Hepatocyte (in vitro differentiated cells): ENCODE data around the gene EEF1AKMT2. TPM values are rescaled to one million over a fixed set of nuclear protein-coding genes. Genes with fewer than 3 reads are reported as not detected.

ENCODE experiments used
- DNase-seq: peaks from one replicate; pipeline ENCODE4 v3.0.0-alpha.2; 2016; ENCODE audit warnings: low spot score
- H2AFZ ChIP-seq: fragments of 200-600 bp; sonication (generic); 2 replicates; pipeline ENCODE4 v1.6.0; 2016; ENCODE audit warnings: antibody characterized with exemption, mild to moderate bottlenecking
- H3K27ac ChIP-seq: fragments of 200-600 bp; sonication (generic); 2 replicates; pipeline ENCODE4 v1.5.1; 2016; ENCODE audit warnings: mild to moderate bottlenecking
- H3K27me3 ChIP-seq: fragments of 200-600 bp; sonication (generic); 2 replicates; pipeline ENCODE4 v1.6.1; 2016
- H3K36me3 ChIP-seq: fragments of 200-600 bp; sonication (generic); replicated peaks from 2 replicates; pipeline ENCODE4 v1.5.1; 2016; ENCODE audit warnings: low read depth; ENCODE audit not compliant: insufficient read depth
- H3K4me1 ChIP-seq: fragments of 200-600 bp; sonication (generic); 2 replicates; pipeline ENCODE4 v1.5.1; 2016; ENCODE audit warnings: mild to moderate bottlenecking, moderate library complexity; ENCODE audit not compliant: insufficient read depth
- H3K4me2 ChIP-seq: fragments of 200-600 bp; sonication (generic); 2 replicates; pipeline ENCODE4 v1.6.0; 2016
- H3K4me3 ChIP-seq: fragments of 200-600 bp; sonication (generic); 2 replicates; pipeline ENCODE4 v1.5.1; 2016; ENCODE audit warnings: mild to moderate bottlenecking
- H3K79me2 ChIP-seq: fragments of 200-600 bp; sonication (generic); 2 replicates; pipeline ENCODE4 v1.6.0; 2017; ENCODE audit warnings: mild to moderate bottlenecking
- H3K9me2 ChIP-seq: fragments of 200-600 bp; sonication (generic); replicated peaks from 2 replicates; pipeline ENCODE4 v1.6.0; 2017; ENCODE audit warnings: mild to moderate bottlenecking; ENCODE audit not compliant: insufficient read depth
- H3K9me3 ChIP-seq: fragments of 200-600 bp; sonication (generic); 2 replicates; pipeline ENCODE4 v1.5.1; 2016; ENCODE audit warnings: low read depth, mild to moderate bottlenecking
- H4K20me1 ChIP-seq: fragments of 200-600 bp; sonication (generic); 2 replicates; pipeline ENCODE4 v1.6.0; 2016; ENCODE audit warnings: mild to moderate bottlenecking; ENCODE audit not compliant: insufficient read depth, poor library complexity, severe bottlenecking
- CTCF ChIP-seq: fragments of 200-600 bp; sonication (generic); IDR thresholded peaks from 2 replicates; pipeline ENCODE4 v1.5.1; 2016; ENCODE audit warnings: antibody characterized with exemption, mild to moderate bottlenecking; ENCODE audit not compliant: poor library complexity
- EZH2 ChIP-seq: fragments of 200-600 bp; sonication (generic); IDR thresholded peaks from 2 replicates; pipeline ENCODE4 v1.6.1; 2016; ENCODE audit warnings: antibody characterized with exemption, mild to moderate bottlenecking, borderline replicate concordance
- EZH2phosphoT487 ChIP-seq: fragments of 200-600 bp; sonication (generic); IDR thresholded peaks from one replicate; pipeline ENCODE4 v1.6.1; 2018; ENCODE audit warnings: antibody characterized with exemption, mild to moderate bottlenecking, low read depth, moderate library complexity; ENCODE audit not compliant: unreplicated experiment, severe bottlenecking
- WGBS: methylation state at CpG from one replicate; pipeline ENCODE4 v1.1.6; 2016; ENCODE audit warnings: low lambda C conversion rate; ENCODE audit errors: missing lambda C conversion rate; 5-methylcytosine and 5-hydroxymethylcytosine counted together
- polyA plus RNA-seq: library from polyadenylated mRNA; unstranded; fragments of >200 nt; fragmentation: Nextera tagmentation; extraction: Ambion mirVana; gene quantifications from 2 replicates; pipeline ENCODE4 v1.2.1, GENCODE V29; 2016
- total RNA-seq: library from RNA; depleted of rRNA; stranded (reverse); fragments of >200 nt; gene quantifications from 2 replicates; pipeline ENCODE4 v1.2.3, GENCODE V29; 2014

The EEF1AKMT2 gene
- total and polyA plus RNA-seq, 2 experiments from 2014 or later: 9.8 to 10.5 TPM

- DNase-seq: peak; percentile 15
- Histone ChIP-seq H4K20me1 (peaks cover 7% of the 10 kb centered on the region), H3K4me3 (no peak overlapping the region), H3K27me3 (no peaks in the 10 kb centered on the region), H3K27ac (peak overlapping the region; percentile 65), H3K4me1 (peaks cover 60% of the 10 kb centered on the region), H3K36me3 (no peaks in the 10 kb centered on the region), H3K9me2 (no peaks in the 10 kb centered on the region), H3K9me3 (no peaks in the 10 kb centered on the region), H2AFZ (no peak overlapping the region), H3K79me2 (peaks cover 51% of the 10 kb centered on the region), H3K4me2 (peak overlapping the region; percentile 94)
- 74% methylated on average over 9 of the region's 9 CpGs for whole genome bisulfite sequencing
- no peak for TF ChIP-seq CTCF
- TF ChIP-seq EZH2phosphoT487: no peak
- no peak for TF ChIP-seq EZH2
Measured at GRCh38 chr10:124741922-124742412, 49.7 kb downstream of the EEF1AKMT2 start.

- DNase-seq: peak; percentile 89
- Histone ChIP-seq H2AFZ (no peak overlapping the region), H3K9me3 (no peaks in the 10 kb centered on the region), H3K4me3 (no peak overlapping the region), H3K27ac (peak overlapping the region; percentile 85), H3K36me3 (no peaks in the 10 kb centered on the region), H3K4me1 (peaks cover 65% of the 10 kb centered on the region), H4K20me1 (peaks cover 11% of the 10 kb centered on the region), H3K27me3 (no peaks in the 10 kb centered on the region), H3K79me2 (peaks cover 56% of the 10 kb centered on the region), H3K4me2 (peak overlapping the region; percentile 94), H3K9me2 (no peaks in the 10 kb centered on the region)
- TF ChIP-seq EZH2phosphoT487 (no peak), CTCF (peak; percentile 77)
- 28% methylated on average over 13 of the region's 13 CpGs for WGBS
Measured at GRCh38 chr10:124741281-124741921, 50.3 kb downstream of the EEF1AKMT2 start.

- peak overlapping the region; percentile 94 for H3K4me2 ChIP-seq
- no peaks in the 10 kb centered on the region for H3K27me3 ChIP-seq
- peaks cover 72% of the 10 kb centered on the region for H3K4me1 ChIP-seq
- no peak overlapping the region for H2AFZ ChIP-seq
- peak overlapping the region; percentile 85 for H3K27ac ChIP-seq
- no peaks in the 10 kb centered on the region for H3K36me3 ChIP-seq
- H3K9me3 ChIP-seq: no peaks in the 10 kb centered on the region
- H3K4me3 ChIP-seq: no peak overlapping the region
- no peak for TF ChIP-seq EZH2phosphoT487
- TF ChIP-seq CTCF: no peak
- TF ChIP-seq EZH2: no peak
- peaks cover 11% of the 10 kb centered on the region for H4K20me1 ChIP-seq
- WGBS: 25% methylated on average over 18 of the region's 18 CpGs
- peaks cover 61% of the 10 kb centered on the region for H3K79me2 ChIP-seq
- H3K9me2 ChIP-seq: no peaks in the 10 kb centered on the region
- DNase-seq: peak; percentile 52
Measured at GRCh38 chr10:124740369-124741280, 51.1 kb downstream of the EEF1AKMT2 start.
